ENCODE data around the gene DTWD1.
"Not testable (repeated sequence)": the region's sequence is repeated elsewhere in the genome, so short reads cannot be mapped to it uniquely, and the experiment has no call there.

DTWD1 gene

GRCh38 chr15:49620658-49621368 lies at the start of gene DTWD1, which contains the start of gene FAM227B:
Gene DTWD1 (plus strand): TSS chr15:49621048. CDS start chr15:49625168, 4,120 bp downstream.
Gene FAM227B (minus strand): TSS chr15:49620818. CDS start chr15:49615171, 5,647 bp downstream.
- peak within 1 kb of the TSS; percentile 53 to 86 (median 63) for H3K4me3 ChIP-seq
- H3K27ac ChIP-seq, result peak within 1 kb of the TSS; percentile 70 to 98 (median 93)

GRCh38 chr15:49573421-49573820 lies 47.4 kb upstream of the DTWD1 start:
- Histone ChIP-seq H3K4me3 (no peak overlapping the region), H3K27ac (no peak overlapping the region)

GRCh38 chr15:49589030-49589429 lies 31.8 kb upstream of the DTWD1 start:
- H3K4me3 ChIP-seq, result no peak overlapping the region
- H3K27ac ChIP-seq, result no peak overlapping the region

- H3K27ac ChIP-seq, H3K4me3 ChIP-seq: not testable (repeated sequence)
Observed at GRCh38 chr15:49592829-49593316, 28.0 kb upstream of the DTWD1 start.

- H3K4me3 ChIP-seq, result no peak overlapping the region
Observed at GRCh38 chr15:49604625-49605409, 16.0 kb upstream of the DTWD1 start.

GRCh38 chr15:49605588-49605987 lies 15.3 kb upstream of the DTWD1 start:
- no peak overlapping the region for H3K4me3 ChIP-seq
- no peak overlapping the region for H3K27ac ChIP-seq

More at GRCh38 chr15:49604625-49605409, 16.0 kb upstream of the DTWD1 start:
- no peak overlapping the region for H3K27ac ChIP-seq

- Histone ChIP-seq H3K27ac (no peak overlapping the region), H3K4me3 (no peak overlapping the region)
Observed at GRCh38 chr15:49606594-49606993, 14.3 kb upstream of the DTWD1 start.

GRCh38 chr15:49610157-49610918 lies 10.5 kb upstream of the DTWD1 start:
- Histone ChIP-seq H3K27ac (no peak overlapping the region), H3K4me3 (no peak overlapping the region)

GRCh38 chr15:49612240-49612639 lies 8.6 kb upstream of the DTWD1 start:
- H3K4me3 ChIP-seq, H3K27ac ChIP-seq: not testable (repeated sequence)

- H3K27ac ChIP-seq, result peak overlapping the region in 3 of 21 experiments; percentile 85 to 98 (median 93)
- H3K4me3 ChIP-seq, result no peak overlapping the region
Observed at GRCh38 chr15:49619226-49619625, 1.6 kb upstream of the DTWD1 start.

- peak overlapping the region in 20 of 21 experiments; percentile 75 to 98 (median 92) for H3K27ac ChIP-seq
- peak overlapping the region; percentile 53 to 86 (median 63) for H3K4me3 ChIP-seq
Observed at GRCh38 chr15:49620199-49620598, 649 bp upstream of the DTWD1 start.

GRCh38 chr15:49621401-49621811 lies 558 bp downstream of the DTWD1 start:
- H3K4me3 ChIP-seq, result peak overlapping the region; percentile 53 to 86 (median 63)
- peak overlapping the region; percentile 70 to 98 (median 93) for H3K27ac ChIP-seq

GRCh38 chr15:49621887-49622286 lies 1.0 kb downstream of the DTWD1 start:
- Histone ChIP-seq H3K4me3 (peak overlapping the region; percentile 53 to 86 (median 63)), H3K27ac (peak overlapping the region in 18 of 21 experiments; percentile 84 to 98 (median 94))

- no peak overlapping the region for H3K4me3 ChIP-seq
- H3K27ac ChIP-seq, result peak overlapping the region in 11 of 21 experiments; percentile 20 to 98 (median 54)
Observed at GRCh38 chr15:49622561-49622960, 1.7 kb downstream of the DTWD1 start.

GRCh38 chr15:49624056-49624455 lies 3.2 kb downstream of the DTWD1 start:
- Histone ChIP-seq H3K4me3 (no peak overlapping the region), H3K27ac (peak overlapping the region in 6 of 21 experiments; percentile 2 to 98 (median 54))

GRCh38 chr15:49625460-49626036 lies 4.7 kb downstream of the DTWD1 start:
- peak overlapping the region in 1 of 21 experiments; percentile 22 for H3K27ac ChIP-seq
- H3K4me3 ChIP-seq, result no peak overlapping the region

GRCh38 chr15:49627407-49627877 lies 6.6 kb downstream of the DTWD1 start:
- no peak overlapping the region for H3K27ac ChIP-seq

GRCh38 chr15:49628379-49628778 lies 7.5 kb downstream of the DTWD1 start:
- Histone ChIP-seq H3K4me3 (no peak overlapping the region), H3K27ac (no peak overlapping the region)

More at GRCh38 chr15:49627407-49627877, 6.6 kb downstream of the DTWD1 start:
- no peak overlapping the region for H3K4me3 ChIP-seq

- peak overlapping the region in 1 of 21 experiments; percentile 36 for H3K27ac ChIP-seq
- no peak overlapping the region for H3K4me3 ChIP-seq
Observed at GRCh38 chr15:49637857-49638256, 17.0 kb downstream of the DTWD1 start.

Data from skin epidermis (tissue), 12 donors.